CD4-positive, alpha-beta T cell treated with Interleukin-4 for 4 hours (primary cell): Measurements from ENCODE around the gene LIN9.
"Not testable (repeated sequence)": the region's sequence is repeated elsewhere in the genome, so short reads cannot be mapped to it uniquely, and the experiment has no call there.

Source experiments
- DNase-seq: peaks from one replicate; pipeline ENCODE4 v3.0.0-alpha.2; 2020

The LIN9 gene, protein sequence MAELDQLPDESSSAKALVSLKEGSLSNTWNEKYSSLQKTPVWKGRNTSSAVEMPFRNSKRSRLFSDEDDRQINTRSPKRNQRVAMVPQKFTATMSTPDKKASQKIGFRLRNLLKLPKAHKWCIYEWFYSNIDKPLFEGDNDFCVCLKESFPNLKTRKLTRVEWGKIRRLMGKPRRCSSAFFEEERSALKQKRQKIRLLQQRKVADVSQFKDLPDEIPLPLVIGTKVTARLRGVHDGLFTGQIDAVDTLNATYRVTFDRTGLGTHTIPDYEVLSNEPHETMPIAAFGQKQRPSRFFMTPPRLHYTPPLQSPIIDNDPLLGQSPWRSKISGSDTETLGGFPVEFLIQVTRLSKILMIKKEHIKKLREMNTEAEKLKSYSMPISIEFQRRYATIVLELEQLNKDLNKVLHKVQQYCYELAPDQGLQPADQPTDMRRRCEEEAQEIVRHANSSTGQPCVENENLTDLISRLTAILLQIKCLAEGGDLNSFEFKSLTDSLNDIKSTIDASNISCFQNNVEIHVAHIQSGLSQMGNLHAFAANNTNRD

DNA sequence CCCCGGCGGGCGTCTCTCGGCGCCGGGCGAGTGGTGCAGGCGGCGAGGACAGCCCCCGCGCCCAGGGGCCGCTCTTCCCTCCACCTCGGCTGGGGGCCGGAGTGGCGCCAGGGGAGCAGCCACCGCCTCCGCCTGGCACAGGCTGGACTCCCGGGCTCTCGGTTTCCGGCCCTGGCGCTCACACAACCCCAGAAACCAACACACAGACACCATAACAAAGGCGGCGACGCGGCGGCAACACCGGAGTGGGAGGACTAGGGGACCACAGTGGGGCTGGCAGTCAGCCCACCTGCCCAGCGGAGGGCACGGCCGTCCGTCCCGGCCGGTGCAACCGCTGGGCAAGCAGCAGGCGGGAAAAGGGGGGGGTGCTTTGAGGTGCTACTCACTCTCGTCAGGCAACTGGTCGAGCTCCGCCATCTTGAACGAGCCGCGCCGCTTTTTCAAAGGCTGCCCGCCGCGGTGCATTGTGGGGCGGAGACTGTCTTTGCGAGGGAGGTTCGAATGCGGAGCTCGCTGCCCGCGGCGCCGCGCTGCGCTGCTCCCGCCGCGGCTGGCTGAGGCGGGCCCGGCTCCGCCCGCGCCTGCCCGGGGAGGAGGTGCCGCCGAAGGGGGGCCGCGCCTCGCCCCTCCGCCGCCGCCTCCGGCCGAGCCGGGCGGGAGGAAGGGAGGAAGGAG is at the start of gene LIN9:
LIN9 (minus strand) TSS at position 442 of the 675 bp plus-strand sequence; CDS start at position 417, 25 bp downstream.
- peak; percentile 88 for DNase-seq

DNA sequence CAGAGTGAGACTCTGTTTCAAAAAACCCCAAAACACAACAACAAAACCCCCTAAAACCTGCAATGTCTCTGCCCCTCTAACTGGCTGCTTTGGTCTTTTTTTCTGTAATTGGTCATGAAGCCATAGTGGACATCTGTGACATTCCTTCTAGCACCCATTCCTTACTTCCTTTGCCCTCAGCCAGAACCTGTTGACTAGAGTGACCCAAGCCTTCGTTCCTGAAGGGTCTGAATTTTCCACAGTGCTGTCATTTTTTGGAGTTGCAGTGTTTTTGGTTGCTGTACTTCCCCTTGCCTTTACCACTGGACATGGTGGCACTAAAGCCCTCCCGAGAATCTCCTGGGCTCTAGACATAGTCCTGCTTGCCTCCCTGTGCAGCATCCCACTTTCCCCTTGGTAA is 48.5 kb upstream of the LIN9 start:
- no peak for DNase-seq

DNA sequence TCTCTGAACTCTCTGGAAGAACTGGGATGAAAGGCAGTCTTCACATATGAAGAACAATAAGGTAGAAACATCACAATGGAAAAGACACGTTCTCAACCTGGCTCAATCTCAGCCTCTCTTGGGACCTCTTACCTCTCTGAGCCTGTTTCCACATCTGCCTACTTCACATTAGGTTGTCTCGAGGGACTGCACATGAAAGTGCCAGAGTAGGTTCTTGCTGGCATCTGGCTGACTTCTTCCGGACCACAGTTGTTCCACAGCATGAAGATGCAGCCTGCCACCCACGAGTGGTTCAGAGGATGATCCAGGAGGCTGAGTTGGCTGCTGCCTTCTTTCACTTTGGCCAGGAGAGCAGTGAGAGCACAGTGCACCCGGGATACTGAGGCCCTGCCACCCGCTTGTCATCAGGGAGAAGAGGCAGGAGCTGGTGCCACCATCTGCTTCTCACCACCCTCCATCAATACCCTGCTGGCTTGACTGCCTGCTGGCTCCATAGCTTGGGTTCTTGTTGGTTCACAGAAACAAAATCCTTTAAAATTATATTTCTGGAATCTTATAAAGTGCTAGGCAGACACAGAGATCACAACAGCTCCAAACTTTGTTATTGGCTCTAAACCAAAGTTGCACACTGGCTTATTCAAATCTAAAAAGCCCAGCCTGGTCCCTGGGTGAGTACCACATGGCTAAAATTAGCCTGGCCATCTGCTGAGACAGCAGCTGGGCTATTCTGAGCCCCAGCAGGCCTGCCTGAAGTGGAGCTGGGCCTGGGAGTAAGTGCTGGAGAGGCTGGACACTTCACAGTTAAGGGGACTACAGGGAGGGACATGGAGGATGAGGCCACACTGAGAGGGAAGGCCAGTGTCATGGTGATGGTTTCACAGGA is 46.9 kb upstream of the LIN9 start:
- DNase-seq: no peak

DNA sequence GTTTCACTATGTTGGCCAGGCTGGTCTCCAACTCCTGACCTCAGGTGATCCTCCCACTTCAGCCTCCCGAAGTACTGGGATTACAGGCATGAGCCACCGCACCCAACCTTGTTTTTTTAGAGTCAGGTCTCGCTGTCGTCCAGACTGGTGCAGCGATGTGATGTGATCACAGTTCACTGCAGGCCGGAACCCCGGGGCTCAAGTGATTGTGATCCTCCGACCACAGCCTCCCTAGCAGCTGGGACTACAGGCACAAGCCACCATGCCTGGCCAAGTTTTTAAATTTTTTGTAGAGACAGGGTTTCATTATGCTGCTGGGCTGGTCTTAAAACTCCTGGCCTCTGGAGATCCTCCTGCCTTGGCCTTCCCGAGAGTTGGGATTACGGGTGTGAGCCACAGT is 46.1 kb upstream of the LIN9 start:
- DNase-seq: no peak

DNA sequence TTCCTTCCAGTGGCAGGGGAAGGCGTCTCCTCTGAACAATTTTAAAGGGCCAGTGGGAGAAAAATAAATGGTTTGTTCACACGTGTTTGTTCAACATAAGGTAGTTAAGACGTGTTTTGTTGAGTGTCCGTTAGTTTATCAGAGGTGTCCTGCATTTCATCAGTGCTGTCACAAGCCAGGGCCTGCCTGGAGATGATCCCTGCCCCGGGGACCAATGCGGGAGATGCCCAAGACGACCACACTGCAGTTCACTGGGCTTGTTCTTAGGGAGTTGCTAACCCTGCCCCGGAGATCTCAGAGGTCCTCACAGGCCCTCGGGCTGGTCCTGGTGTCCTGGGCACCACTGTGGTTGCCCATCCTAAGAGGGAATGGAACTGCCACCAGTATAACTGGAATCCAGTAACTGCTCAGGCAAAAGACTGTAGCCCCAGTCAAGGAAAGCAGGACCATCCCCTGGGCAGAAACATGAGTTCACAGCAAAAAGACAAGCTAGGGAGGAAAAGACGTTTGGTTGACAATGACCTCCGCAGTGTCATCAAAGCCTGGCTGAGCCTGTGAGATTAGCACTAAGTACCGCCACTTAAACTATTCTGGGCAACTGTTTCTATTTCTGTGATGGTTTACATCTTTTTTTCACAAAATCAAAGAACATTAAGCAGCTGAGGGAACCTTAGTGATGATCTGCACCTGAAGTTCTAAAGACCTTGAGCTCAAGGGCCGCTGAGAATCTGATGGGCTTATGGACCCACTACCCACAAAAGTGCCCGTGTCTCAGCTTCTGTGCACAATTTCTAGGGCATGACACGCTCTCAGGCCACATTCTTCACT is 44.9 kb upstream of the LIN9 start:
- DNase-seq: no peak

DNA sequence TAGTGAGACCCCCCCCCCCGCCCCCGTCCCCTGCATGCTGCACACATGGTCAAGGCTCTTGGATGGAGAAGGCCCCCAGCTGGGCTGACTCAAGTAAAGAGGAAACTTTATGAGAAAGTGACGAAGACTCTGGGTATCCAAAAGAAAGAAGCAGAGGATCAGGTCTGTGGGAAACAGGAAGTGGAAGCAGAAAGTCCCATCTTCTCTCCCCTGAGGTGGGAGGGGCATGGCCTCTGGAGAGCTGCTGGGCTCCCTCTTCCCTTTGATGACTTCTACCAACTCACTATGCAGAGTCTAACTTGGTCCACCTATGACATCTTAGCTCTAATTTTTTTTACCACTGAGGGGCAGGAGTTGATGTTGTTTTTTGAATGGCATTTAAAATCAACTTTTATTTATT is 42.7 kb upstream of the LIN9 start:
- DNase-seq: no peak

DNA sequence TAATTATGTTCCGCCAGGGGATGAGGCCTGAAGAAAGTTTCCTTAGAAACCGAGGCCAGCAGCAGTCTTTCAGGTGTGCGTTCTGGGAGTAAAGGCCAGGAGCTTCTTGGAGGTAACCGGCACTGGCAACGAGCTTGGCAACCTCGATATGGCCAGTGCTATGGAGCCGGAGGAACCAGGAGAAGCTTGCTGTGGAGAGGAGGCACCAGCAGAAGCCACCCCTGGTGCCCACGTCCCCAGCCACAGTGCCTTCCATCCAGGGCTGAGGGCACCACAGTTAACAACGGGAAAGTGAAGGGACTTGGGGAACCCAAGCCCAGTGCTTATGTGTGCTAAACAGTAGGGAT is 41.5 kb upstream of the LIN9 start:
- DNase-seq: no peak

DNA sequence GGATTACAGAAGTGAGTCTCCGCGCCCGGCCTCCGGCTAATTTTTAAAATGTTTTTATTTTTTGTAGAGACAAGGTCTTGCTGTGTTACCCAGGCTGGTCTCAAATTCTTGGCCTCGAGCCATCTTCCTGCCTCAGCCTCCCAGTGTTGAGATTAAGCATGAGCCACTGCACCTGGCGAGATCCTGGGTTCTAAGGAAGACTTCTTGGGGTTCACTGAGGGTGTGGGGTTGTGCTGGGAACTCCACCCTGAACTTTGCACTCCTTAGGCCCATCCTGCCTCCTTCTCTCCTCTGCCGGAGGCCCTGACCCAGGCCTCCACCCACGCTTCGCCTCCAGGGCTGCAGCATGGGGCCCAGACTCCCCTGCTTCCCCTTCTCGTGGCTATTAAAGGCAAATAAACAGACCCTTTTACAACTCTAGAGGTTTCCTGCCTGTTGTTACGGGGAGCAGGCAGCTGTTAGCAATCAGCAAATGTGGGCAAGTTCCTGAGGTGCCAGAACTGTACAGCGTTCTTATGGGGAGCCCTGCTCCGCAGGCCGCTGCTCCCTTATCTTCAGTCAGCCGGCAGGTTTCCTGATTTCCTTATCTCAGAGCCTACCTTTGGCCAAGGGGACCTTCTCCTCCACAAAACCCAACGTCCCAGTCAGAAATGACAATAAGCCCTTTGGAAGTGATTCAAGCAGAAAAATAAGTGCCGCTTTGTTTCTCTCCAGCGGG is 41.0 kb upstream of the LIN9 start:
- no peak for DNase-seq

DNA sequence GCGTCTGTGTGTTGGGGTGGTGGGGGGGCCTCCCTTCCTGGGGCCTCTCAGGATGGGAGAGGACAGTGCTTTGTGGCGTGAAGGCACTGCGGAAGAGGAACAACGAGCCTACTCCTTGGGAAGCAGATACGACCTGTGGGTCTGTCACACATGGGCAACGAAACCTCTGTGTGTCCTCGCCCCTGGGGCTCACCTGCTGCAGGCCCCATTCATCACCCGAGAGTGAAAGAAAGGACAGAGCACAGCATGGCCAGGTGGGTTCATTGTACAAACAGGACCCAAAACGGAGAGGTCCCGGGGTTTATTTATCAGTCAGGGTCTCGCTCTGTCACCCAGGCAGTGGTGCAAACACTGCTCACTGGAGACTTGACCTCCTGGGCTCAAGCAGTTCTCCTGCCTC is 40.1 kb upstream of the LIN9 start:
- no peak for DNase-seq

DNA sequence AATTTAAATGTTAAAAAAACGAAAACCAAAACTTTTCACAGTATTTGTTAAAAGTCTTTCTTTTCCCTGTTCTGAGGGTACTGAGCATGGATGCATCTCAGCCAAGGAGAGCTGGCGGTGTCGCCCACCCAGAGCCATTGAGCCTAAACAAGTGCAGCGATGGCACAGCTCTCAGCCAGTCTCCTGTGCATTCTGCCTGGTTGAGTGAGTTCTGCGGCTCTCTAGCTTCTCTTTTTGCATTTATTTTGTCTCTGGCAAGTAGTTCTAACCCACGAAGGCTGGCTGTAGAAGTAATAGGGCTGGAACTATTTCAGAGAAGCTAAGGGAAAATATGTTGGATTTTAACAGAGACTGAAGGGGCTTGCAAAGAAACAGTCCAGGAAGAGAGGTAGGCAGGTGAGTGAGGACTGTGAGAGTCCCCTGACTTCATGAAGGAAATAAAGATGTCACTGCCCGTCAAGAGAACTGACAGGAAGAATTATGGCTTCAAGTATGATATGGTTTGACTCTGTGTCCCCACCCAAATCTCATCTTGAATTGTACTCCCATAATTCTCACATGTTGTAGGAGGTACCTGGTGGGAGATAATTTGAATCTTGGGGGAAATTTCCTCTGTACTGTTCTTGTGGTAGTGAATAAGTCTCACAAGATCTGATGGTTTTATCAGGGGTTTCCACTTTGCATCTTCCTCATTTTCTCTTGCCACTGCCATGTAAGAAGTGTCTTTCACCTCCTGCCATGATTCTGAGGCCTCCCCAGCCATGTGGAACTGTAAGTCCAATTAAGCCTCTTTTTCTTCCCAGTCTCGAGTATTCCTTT is 35.7 kb upstream of the LIN9 start:
- DNase-seq: no peak

DNA sequence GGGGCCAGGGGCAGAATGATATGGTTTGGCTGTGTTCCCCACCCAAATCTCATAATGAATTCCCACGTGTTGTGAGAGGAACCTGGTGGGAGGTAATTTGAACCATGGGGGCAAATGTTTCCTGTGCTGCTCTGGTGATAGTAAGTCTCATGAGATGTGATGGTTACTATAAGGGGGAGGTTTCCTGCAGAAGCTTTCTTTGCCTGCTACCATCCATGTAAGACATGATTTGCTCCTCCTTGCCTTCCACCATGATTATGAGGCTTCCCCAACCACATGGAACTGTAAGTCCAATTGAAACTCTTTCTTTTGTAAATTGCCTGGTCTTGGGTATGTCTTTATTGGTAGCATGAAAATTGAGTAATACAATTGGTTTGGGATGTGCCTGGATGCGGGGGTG is 33.7 kb upstream of the LIN9 start:
- DNase-seq: no peak

DNA sequence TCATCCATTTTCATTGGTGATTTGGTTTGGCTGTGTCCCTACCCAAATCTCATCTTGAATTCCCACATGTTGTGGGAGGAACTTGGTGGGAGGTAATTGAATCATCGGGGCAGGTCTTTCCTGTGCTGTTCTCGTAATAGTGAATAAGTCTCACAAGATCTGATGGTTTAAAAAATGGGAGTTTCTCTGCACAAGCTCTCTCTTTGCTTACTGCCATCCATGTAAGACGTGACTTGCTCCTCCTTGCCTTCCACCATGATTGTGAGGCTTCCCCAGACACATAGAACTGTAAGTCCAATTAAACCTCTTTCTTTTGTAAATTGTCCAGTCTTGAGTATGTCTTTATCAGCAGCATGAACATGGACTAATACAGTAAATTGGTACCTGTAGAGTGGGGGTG is 31.1 kb upstream of the LIN9 start:
- not testable (repeated sequence) for DNase-seq

DNA sequence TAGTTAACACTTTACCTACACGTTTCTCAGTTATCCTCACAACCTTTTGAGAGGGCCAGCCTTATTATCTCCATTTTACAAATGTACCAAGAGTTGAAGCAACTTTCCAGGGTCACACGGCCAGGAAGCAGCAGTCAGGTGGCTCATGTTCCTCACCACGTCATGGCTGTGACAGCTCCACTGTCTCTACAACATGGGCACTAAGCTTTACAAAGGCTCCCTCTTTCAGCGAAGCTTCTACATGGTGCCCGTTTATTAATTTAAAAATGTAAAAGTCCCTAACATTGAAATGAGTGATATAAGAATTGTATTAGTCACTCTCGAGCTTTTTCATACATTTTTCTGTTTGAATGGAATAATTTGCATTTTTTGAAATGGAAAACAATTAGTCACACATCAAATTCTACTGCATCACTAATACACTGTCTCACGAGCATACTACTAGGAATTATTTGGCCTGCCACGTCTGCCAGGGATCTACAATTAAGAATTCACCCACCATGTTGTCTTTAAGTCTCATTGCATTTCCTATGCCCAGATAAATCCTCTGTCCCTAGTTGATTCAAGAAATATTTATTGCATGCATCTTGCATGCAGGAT is 28.4 kb upstream of the LIN9 start:
- DNase-seq: no peak

DNA sequence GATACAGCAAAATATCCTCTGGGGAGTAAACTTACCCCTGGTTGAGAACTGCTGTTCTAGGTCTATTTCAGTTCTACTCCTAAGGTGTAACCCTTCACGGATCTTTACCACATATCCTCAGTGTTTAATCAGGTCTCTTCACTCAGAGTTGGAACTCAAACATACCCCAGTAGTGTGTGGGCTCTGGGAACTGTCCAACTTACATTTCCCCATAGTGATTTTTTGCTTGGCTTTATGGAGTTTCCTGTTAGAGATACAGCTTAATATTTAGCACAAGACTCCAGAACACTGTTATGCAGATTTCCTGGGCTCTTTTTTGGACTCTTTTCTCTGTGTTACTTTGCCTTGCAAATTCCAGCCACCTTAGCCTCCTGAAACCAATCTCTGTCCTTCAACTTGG is 26.7 kb upstream of the LIN9 start:
- no peak for DNase-seq

DNA sequence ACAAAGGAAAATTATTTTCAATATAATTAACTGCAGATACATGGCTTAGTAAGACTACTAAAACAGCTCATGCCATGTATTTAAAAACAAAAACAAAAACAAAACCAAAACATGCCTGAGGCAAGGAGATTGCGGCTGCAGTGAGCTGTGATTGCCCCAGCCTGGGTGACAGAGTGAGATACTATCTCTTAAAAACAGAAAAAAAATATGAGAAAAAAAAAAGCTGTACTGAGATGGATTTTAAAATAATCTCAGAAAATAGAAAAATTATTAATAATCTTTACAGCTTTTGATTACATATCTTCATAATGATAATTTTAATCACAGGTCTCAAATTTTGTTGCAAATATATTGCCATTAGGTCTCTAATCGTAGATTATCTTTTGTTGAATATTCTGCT is 24.0 kb upstream of the LIN9 start:
- no peak for DNase-seq

DNA sequence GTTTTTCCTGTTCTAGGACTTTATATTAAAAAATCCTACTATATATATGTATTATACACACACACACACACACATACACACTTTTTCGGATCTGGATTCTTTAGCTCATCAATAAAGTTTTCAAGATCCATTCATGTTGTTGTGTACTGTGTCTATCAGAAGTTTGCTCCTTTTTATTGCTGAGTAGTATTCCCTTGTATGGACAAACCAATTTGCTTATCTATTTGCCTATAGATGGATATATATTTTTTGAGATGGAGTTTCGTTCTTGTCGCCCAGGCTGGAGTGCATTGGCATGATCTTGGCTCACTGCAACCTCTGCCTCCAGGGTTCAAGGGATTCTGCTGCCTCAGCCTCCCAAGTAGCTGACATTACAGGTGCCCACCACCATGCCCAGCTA is 20.3 kb upstream of the LIN9 start:
- DNase-seq: no peak

DNA sequence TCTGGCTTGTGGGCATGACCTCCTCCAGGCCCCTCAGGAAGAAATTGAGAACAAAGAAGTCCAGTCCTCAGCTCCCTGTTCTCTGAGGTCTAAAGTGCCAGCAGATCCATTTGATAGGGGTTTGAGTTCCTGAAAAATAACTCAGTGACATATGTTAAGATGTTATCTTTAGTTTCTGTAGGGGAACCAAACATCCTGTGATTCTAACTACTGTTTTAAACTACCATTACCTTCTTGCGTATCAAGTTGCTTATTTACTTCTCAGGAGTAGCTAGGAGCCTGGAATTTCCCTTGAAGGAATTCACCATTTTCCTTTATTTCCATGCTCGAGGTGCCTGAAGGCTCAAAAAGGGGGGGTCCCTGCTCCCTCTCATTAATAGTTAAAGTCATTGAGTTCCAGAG is 18.8 kb upstream of the LIN9 start:
- DNase-seq: no peak

DNA sequence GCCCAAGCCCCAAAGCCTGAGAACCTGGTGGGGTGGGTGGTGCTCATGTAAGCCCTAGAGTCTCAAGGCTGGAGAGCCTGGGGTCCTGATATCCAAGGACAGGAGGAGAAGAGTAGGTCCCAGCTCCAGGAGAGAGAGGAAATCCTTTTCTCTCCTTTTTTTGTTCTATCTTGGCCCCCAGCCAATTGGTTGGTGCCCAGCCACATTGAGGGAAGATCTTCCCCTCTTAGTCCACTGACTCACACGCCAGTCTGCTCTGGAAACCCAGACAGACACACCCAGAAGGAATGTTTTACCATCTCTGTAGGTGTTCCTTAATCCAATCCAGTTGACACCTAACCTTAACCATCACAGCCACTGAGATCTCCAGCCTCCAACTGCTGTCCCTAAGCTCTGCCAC is 16.2 kb upstream of the LIN9 start:
- no peak for DNase-seq

DNA sequence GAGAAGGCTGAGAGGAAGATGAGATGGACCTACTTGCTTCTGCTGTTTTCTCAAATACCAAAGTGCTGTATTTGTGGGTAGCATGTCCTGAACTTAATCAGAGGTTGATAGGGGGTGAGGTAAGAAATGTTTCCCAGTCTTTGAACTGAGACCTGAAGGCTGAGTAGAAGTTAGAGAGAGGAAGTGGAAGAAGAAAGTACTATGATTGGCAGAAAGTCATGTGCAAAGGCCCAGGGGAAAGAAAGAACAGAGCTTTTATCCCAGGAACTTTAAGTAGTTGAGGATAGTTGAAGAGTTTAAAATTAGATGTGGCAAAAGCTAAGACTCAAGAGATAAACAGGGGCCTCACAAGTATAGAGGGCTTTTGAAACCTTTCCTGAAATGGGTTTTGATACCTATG is 15.5 kb upstream of the LIN9 start:
- DNase-seq: no peak

DNA sequence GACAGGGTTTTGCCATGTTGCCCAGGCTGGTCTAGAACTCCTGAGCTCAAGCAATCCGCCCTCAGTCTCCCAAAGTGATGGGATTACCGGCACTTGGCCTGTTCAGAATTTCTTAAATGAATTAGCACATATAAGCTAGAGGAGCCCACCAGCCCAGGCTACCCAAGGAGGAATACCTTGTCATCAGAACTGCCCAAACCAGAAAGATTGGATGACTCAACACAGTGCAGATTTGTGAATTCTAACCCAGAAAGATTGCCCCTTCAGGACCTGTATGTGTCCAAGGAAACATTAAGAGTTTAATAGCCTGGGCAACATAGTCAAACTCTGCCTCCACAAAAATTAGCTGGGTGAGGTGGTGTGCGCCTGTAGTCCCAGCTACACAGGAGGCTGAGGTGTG is 14.0 kb upstream of the LIN9 start:
- DNase-seq: no peak

DNA sequence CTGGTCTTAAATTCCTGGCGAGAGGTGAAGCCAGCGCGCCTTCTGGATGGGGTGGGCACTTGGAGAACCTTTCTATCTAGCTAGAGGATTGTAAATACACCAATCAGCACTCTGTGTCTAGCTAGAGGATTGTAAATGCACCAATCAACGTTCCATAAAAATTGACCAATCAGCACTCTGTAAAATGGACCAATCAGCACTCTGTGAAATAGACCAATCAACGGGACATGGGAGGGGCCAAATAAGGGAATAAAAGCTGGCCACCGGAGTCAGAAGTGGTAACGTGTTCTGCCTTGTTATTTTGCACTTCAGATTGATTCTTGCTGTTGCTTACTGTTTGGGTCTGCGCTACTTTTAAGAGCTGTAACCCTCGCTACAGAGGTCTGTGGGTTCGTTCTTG is 12.0 kb upstream of the LIN9 start:
- no peak for DNase-seq
